ENCODE data around the gene CORO1C.

- TF ChIP-seq POLR2A (IDR thresholded peaks at IDR 0.05) = no peak
- TF ChIP-seq CTCF (IDR thresholded peaks at IDR 0.05) = no peak
Measured at GRCh38 chr12:108709697-108710096, 21.6 kb downstream of the CORO1C start.

Measured in gastroesophageal sphincter (tissue), 3 donors.